ENCODE measurements around the gene DNM1.

Gene DNM1

GRCh38 chr9:128203024-128203706 is at the start of gene DNM1:
TSS of gene DNM1 (plus strand) at chr9:128203379. CDS start at chr9:128203471, 92 bp downstream.
- DNase-seq: peak; percentile 31

DNA sequence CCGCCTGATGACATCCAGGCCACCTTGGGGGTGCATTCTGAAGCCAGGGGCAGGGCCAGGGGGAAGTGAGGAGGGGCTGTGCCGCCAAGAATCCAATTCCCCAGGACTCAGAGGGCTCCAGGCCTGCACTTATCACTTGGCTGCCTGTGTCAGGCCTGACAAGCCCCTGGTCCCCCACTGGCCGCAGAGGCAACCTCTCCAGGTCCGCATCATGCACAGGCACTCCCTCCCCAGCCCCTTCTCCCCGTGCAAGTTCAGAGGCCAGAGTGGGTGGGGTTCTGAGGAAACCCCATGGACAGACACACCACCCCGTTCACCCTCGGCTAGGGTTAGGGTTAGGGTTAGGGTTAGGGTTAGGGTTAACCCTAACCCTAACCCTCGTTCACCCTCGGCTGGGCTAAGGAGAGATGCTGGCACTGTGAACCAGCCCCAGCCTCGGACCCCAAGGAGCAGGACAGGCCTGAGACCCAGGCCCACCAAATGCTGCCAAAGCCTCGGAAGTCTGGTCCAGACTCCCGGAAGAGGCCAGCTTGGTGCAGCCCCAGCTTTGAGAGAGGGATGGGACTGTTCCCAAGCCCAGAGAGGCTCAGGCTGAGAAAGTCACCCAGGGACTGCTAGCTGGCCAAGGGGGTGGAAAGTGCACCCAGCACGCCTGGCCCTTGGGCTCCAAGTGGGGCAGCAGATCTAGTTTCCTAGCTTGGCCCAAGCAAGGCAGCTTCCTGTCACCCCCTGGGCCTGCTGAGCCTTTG is 49.1 kb upstream of the DNM1 start:
- no peak for DNase-seq

DNA sequence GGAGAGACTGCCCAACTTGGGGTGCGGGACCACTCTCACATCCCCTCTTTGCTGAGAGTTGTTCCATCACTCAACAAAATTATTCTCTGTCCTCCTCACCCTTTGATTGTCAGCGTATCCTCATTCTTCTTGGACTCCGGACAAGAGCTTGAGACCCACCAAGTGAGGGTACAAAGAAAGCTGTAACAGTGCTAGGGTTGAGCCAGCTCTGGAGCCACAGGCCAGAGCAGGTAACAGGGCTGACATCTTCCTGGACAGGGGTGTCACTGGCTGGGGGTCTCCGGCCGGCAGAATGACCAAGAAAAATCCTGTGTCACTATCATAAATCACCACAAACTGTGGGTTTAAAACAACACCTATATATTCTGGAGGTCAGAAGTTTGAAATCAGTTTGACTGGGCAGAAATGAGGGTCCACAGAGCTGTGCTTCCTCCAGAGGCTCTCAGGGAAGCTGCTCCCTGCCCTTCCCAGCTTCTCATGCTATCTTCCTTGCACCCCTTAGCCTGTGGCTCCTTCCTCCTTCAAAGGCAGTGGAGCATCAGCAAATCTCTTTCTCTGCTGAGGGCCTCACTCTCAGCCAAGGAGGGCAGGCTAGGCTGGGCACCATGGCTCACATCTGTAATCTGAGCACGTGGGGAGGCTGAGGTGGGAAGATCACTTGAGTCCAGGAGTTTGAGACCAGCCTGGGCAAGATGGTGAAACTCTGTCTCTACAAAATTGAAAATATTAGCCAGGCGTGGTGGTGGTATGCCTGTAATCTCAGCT is 47.3 kb upstream of the DNM1 start:
- DNase-seq: no peak

DNA sequence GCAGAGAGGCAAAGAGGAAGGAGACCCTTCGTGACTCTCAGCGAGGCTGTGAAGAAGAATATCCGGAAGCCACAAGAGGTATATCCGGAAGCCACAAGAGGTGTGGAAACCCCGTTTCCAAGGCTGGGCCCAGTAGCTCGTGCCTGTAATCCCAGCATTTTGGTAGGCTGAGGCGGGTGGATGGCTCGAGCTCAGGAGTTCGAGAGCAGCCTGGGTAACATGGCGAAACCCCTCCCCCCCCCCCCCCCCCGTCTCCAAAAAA is 43.7 kb upstream of the DNM1 start:
- DNase-seq: no peak

DNA sequence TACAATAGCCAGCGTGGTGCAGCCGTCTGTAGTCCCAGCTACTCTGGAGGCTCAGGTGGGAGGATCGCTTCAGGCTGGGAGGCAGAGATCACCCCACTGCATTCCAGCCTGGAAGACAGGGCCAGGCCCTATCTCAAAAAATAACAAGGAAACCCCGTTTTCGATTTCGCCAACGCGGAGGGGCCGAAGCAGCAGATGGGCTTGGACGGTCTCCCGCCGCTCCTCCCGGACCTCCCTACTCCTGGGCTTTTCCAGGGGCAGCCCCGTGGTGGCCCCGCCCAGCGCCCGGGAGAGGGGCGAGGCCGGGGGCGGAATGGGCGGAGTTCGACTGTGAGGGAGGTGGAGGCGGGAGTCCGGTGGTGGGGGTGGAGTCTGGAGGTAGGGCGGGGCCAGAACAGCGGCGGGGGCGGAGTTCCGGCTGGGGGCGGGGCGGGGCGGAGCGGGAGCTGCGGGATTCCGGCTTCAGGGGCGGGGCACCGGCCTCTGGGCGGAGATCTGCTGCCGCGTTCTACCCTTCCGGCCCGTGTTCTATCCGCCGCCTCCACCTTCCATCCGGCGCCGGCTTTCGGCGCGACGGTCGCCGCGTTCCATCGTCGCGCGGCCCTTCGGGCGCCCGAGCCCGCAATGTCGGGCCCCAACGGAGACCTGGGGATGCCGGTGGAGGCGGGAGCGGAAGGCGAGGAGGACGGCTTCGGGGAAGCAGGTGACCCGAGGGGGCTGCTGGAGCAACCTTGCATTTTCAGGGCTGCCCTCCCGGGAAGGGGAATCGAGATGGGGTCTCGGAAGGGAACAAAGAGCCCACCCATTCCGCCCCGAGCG is 43.2 kb upstream of the DNM1 start, which contains the start of gene BBLN:
BBLN (plus strand) TSS at position 482 of the 819 bp plus-strand sequence; CDS start at position 625, 143 bp downstream.
- DNase-seq: peak; percentile 79

- no peak for DNase-seq
Measured at GRCh38 chr9:128160603-128160987, 42.6 kb upstream of the DNM1 start.

- DNase-seq: no peak
Measured at GRCh38 chr9:128161215-128161902, 41.8 kb upstream of the DNM1 start.

- no peak for DNase-seq
Measured at GRCh38 chr9:128162215-128163026, 40.8 kb upstream of the DNM1 start.

DNA sequence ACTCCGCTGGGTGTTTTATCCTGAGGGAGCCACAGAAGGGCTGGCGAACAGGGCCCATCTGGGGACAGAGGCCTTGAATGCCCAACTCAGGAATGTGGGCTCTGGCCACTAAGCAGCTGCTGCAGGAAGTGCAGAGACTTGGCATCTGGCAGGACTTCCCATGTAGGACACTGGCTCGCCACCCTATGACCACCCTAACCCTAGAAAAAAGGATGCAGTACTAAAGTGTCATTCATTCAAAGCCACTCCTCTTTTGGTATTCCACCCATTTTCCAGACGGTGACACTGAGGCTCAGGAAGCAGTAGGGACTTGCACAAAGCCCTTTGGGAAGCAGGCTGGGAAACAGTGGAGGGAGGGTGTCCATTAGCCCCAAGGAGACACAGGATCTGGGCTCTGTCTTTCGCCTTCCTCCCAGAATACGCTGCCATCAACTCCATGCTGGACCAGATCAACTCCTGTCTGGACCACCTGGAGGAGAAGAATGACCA is 40.1 kb upstream of the DNM1 start:
- no peak for DNase-seq

- no peak for DNase-seq
Measured at GRCh38 chr9:128163523-128164306, 39.5 kb upstream of the DNM1 start.

DNA sequence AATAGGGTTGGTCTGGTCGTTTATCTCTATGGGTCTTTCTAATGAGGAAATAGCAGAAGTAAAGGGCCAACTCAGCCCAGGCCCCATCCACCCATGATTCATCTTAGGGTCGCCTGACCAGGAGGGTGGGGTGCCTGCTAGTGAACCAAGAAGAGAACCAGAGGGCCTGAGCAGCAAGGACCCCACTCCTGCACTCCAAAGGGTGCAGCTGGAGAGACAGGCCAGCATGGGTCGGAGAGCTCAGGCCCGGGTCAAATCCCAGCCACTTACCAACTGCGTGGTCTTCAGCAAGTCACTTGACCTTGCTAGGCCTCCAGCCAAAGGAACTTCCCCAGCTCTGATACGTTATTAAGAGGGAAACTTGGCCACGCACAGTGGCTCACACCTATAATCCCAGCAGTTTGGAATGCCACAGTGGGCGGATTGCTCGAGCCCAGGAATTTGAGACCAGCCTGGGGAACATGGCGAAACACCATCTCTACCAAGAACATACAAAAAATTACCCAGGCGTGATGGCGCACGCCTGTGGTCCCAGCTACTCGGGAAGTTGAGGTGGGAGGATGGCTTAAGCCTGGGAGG is 38.8 kb upstream of the DNM1 start:
- DNase-seq: peak; percentile 9

DNA sequence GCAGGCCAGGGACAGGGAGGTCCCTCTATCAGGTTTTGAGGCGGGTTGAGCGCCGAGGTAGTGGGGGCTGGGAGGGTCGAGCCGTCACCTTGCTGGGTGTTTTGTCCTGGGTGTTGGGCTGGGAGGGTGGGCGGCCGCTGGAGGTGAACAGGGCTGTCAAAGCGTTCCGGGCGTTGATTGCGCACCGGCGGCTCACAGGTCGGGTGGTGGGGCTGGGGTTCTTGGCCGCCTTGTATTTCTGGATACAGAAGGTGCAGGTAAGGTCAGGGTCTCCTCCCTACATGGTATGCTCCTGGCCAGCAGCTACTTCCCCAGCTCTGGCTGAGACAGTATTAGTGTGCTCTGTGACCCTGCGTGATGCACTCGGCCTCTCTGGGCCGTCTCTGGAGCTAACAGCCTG is 37.0 kb upstream of the DNM1 start:
- no peak for DNase-seq

DNA sequence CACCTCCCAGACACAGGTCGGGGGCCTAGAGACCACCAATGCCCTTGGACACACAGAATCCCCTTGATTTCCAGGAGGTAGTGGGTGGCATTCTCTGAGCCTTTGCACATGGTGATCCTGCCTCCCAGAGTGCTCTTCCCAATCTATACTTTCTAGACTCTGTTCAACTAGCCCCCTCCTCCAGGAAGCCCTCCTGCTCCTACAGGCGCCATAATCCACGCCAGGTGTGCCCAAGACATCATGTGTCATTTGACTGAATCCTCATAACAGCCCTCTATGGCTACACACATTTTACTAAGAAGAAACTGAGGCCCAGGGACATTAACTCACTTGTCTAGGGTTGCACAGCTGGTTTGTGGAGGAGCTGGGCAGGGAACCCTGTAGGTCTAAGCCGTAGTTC is 36.0 kb upstream of the DNM1 start:
- DNase-seq: no peak

- DNase-seq: no peak
Measured at GRCh38 chr9:128168731-128169308, 34.4 kb upstream of the DNM1 start.

DNA sequence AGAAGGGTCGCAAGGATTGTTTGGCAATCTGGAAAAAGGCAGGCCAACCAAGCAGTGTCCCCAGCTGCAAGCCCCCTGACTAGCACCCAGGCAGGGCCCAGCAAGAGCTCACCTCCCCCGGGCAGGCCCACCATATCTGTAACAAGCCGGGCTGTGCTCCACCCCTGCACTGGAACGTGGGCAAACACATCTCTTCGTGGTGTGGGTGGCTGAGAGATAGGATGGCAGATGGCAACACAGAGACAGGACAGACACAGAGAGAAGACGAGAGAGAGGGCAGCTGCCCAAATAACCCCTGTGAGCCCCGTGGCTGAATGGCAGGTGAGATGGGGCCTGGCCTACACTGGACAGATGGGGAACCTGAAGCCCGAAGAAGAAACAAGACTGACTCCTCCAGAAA is 33.7 kb upstream of the DNM1 start:
- no peak for DNase-seq

- DNase-seq: no peak
Measured at GRCh38 chr9:128169925-128170324, 33.3 kb upstream of the DNM1 start.

DNA sequence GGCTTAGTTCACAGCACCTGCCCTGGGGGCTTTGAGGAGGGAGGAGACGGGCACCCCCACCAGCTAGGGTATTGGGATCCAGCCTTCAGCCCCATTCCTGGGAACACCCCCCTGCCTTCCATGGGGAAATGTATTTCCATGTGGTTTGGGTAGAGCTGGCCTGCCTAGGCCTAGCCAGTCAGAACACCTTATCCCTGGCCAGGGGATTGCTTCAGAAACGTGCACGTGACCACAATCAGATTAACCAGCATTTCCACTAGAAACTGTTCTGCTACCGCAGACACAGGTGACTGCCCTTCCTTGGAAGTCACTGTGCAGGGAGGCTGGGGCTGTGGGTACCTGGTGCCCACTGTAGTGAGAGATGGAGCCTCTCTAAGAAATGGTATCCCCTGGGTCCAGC is 29.1 kb upstream of the DNM1 start:
- no peak for DNase-seq

DNA sequence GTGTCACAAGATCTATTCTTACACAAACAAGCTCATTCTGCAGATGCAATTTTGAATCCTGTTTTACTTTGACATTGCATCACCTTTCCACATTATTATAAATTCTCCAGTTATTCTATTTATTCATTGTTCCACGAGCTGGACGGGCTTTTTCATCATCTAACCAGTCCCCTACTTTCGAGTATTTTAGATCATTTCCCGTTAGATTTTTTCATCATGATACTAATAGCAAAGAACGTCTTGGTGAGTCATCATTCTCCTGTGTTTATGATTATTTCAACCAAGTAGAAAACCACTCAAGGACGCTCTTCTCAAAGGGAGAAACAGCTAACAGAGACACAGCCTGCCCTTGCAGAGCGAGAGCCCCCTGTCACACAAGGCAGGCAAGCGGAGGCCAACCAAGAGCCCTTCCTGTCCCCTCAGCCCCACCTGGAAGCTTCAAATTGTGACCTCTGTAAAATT is 28.0 kb upstream of the DNM1 start:
- DNase-seq: no peak

- no peak for DNase-seq
Measured at GRCh38 chr9:128175726-128176125, 27.5 kb upstream of the DNM1 start.
